Stimulated activated CD8-positive, alpha-beta memory T cell treated with anti-CD3 and anti-CD28 coated beads, Interleukin-4, amount 100 ng/mL, for 48 hours (primary cell): ENCODE measurements around the gene LSM3.
"Not testable (repeated sequence)": the region's sequence is repeated elsewhere in the genome, so short reads cannot be mapped to it uniquely, and the experiment has no call there.

Source experiments
- DNase-seq: peaks from one replicate; pipeline ENCODE4 v3.0.0-alpha.2; 2020

Gene LSM3

GRCh38 chr3:14223595-14223994 lies 45.0 kb downstream of the LSM3 start:
- DNase-seq, result no peak

GRCh38 chr3:14224895-14225294 lies 46.3 kb downstream of the LSM3 start:
- no peak for DNase-seq

GRCh38 chr3:14225421-14225820 lies 46.8 kb downstream of the LSM3 start:
- no peak for DNase-seq

GRCh38 chr3:14226351-14226750 lies 47.7 kb downstream of the LSM3 start:
- not testable (repeated sequence) for DNase-seq

GRCh38 chr3:14227856-14228255 lies 49.2 kb downstream of the LSM3 start:
- DNase-seq, result no peak

GRCh38 chr3:14228681-14229470 lies 50.3 kb downstream of the LSM3 start:
- no peak for DNase-seq

- not testable (repeated sequence) for DNase-seq
These were observed 51.1 kb downstream of the LSM3 start for GRCh38 chr3:14229695-14230094.

- DNase-seq, result no peak
These were observed 52.1 kb downstream of the LSM3 start for GRCh38 chr3:14230729-14231128.

GRCh38 chr3:14231145-14231990 lies 52.8 kb downstream of the LSM3 start:
- DNase-seq, result no peak

- no peak for DNase-seq
These were observed 53.4 kb downstream of the LSM3 start for GRCh38 chr3:14231998-14232501.

GRCh38 chr3:14234251-14235002 lies 55.8 kb downstream of the LSM3 start:
- no peak for DNase-seq

GRCh38 chr3:14235003-14235911 lies 56.6 kb downstream of the LSM3 start:
- no peak for DNase-seq

GRCh38 chr3:14235912-14236295 lies 57.3 kb downstream of the LSM3 start:
- no peak for DNase-seq

GRCh38 chr3:14236902-14237301 lies 58.3 kb downstream of the LSM3 start:
- DNase-seq, result no peak

- no peak for DNase-seq
These were observed 58.8 kb downstream of the LSM3 start for GRCh38 chr3:14237457-14237856.

- no peak for DNase-seq
These were observed 59.7 kb downstream of the LSM3 start for GRCh38 chr3:14238356-14238755.

- no peak for DNase-seq
These were observed 60.3 kb downstream of the LSM3 start for GRCh38 chr3:14238930-14239329.

GRCh38 chr3:14239940-14240339 lies 61.3 kb downstream of the LSM3 start:
- no peak for DNase-seq

GRCh38 chr3:14240366-14240765 lies 61.7 kb downstream of the LSM3 start:
- no peak for DNase-seq

GRCh38 chr3:14241716-14242115 lies 63.1 kb downstream of the LSM3 start:
- no peak for DNase-seq

- DNase-seq, result no peak
These were observed 64.1 kb downstream of the LSM3 start for GRCh38 chr3:14242490-14243311.
